Spleen (tissue), 7 donors: ENCODE measurements around the gene SPRYD4.

Experiments used
- CTCF ChIP-seq, 11 experiments: fragments of 200-600 bp in 7 of 11; fragments of 450-650 bp in 4 of 11; sonication (generic) in 4 of 11; IDR thresholded peaks in 8 of 11; conservative IDR thresholded peaks in 3 of 11; 1 replicate in 7 of 11; 2 replicates in 4 of 11; pipeline versions ENCODE4 v1.4.0 to v1.8.0; 2016 to 2021; ENCODE audit warnings: antibody characterized with exemption in 11 of 11, inconsistent platforms in 4 of 11, mild to moderate bottlenecking in 1 of 11
- POLR2A ChIP-seq, 3 donors: fragments of 450-650 bp; IDR thresholded peaks; one replicate each; pipeline ENCODE4 v1.5.1; 2017; ENCODE audit warnings: antibody characterized with exemption in 3 of 3, mild to moderate bottlenecking in 1 of 3
- POLR2AphosphoS5 ChIP-seq, 3 donors: sonication (generic); formaldehyde crosslinking; IDR thresholded peaks; one replicate each; pipeline ENCODE4 v1.5.1; 2017; ENCODE audit warnings: antibody characterized with exemption in 3 of 3
- donor health status: DM: no; HTN: no; CAD: no; lungs with moderate emphysema.
- donor health status: DM: no; HTN: no; CAD: no.
- donor health status: DM: no; HTN: no; CAD: no.

- no peak for TF ChIP-seq CTCF (IDR thresholded peaks at IDR 0.05 in 8 of 11, conservative IDR thresholded peaks at IDR 0.05 in 3 of 11)
- no peak for TF ChIP-seq POLR2A (IDR thresholded peaks at IDR 0.05)
- TF ChIP-seq POLR2AphosphoS5 (IDR thresholded peaks at IDR 0.05), result no peak
Measured at GRCh38 chr12:56462565-56462964, 5.8 kb upstream of the SPRYD4 start.
